ENCODE measurements around the gene KLHL3.

Gene KLHL3

GRCh38 chr5:137584262-137584661 lies 151.6 kb downstream of the KLHL3 start:
- no peak for ATAC-seq
- Mint-ChIP-seq H3K4me3 (no peak overlapping the region), H3K9me3 (no peaks in the 10 kb centered on the region), H3K27me3 (peaks cover 39% of the 10 kb centered on the region), H3K4me1 (peaks cover 6% of the 10 kb centered on the region), H3K27ac (no peak overlapping the region)
- no peak for DNase-seq

- Mint-ChIP-seq H3K9me3 (no peaks in the 10 kb centered on the region), H3K4me3 (no peak overlapping the region), H3K27ac (no peak overlapping the region), H3K4me1 (no peaks in the 10 kb centered on the region), H3K27me3 (peaks cover 31% of the 10 kb centered on the region)
- DNase-seq (no peak), ATAC-seq (no peak)
These were observed 152.8 kb downstream of the KLHL3 start for GRCh38 chr5:137583129-137583528.

GRCh38 chr5:137582218-137582617 lies 153.7 kb downstream of the KLHL3 start:
- H3K27me3 Mint-ChIP-seq, result peaks cover 22% of the 10 kb centered on the region
- H3K9me3 Mint-ChIP-seq, result no peaks in the 10 kb centered on the region
- no peak overlapping the region for H3K4me3 Mint-ChIP-seq
- no peaks in the 10 kb centered on the region for H3K4me1 Mint-ChIP-seq
- ATAC-seq, result no peak
- H3K27ac Mint-ChIP-seq, result no peak overlapping the region
- no peak for DNase-seq

- Mint-ChIP-seq H3K27me3 (peaks cover 18% of the 10 kb centered on the region), H3K4me3 (no peak overlapping the region), H3K27ac (no peak overlapping the region), H3K9me3 (no peaks in the 10 kb centered on the region), H3K4me1 (no peaks in the 10 kb centered on the region)
- no peak for ATAC-seq
- no peak for DNase-seq
These were observed 154.1 kb downstream of the KLHL3 start for GRCh38 chr5:137581776-137582175.

GRCh38 chr5:137580030-137580429 lies 155.9 kb downstream of the KLHL3 start:
- DNase-seq (no peak), ATAC-seq (no peak)
- H3K27me3 Mint-ChIP-seq, result peaks cover 17% of the 10 kb centered on the region

GRCh38 chr5:137575847-137576246 lies 160.0 kb downstream of the KLHL3 start:
- Mint-ChIP-seq H3K4me3 (no peak overlapping the region), H3K27me3 (peaks cover 23% of the 10 kb centered on the region), H3K27ac (no peak overlapping the region), H3K9me3 (no peaks in the 10 kb centered on the region), H3K4me1 (no peaks in the 10 kb centered on the region)
- ATAC-seq (no peak), DNase-seq (no peak)

More at GRCh38 chr5:137580030-137580429, 155.9 kb downstream of the KLHL3 start:
- H3K4me3 Mint-ChIP-seq, result no peak overlapping the region
- H3K9me3 Mint-ChIP-seq, result no peaks in the 10 kb centered on the region
- H3K27ac Mint-ChIP-seq, result no peak overlapping the region
- no peaks in the 10 kb centered on the region for H3K4me1 Mint-ChIP-seq

- DNase-seq, result no peak
These were observed 160.7 kb downstream of the KLHL3 start for GRCh38 chr5:137575211-137575610.

GRCh38 chr5:137573376-137573775 lies 162.5 kb downstream of the KLHL3 start:
- H3K4me1 Mint-ChIP-seq, result no peaks in the 10 kb centered on the region
- H3K9me3 Mint-ChIP-seq, result no peaks in the 10 kb centered on the region
- H3K27me3 Mint-ChIP-seq, result peaks cover 38% of the 10 kb centered on the region
- H3K4me3 Mint-ChIP-seq, result no peak overlapping the region
- H3K27ac Mint-ChIP-seq, result no peak overlapping the region
- no peak for ATAC-seq
- no peak for DNase-seq

More at GRCh38 chr5:137575211-137575610, 160.7 kb downstream of the KLHL3 start:
- Mint-ChIP-seq H3K27ac (no peak overlapping the region), H3K27me3 (peaks cover 23% of the 10 kb centered on the region), H3K9me3 (no peaks in the 10 kb centered on the region), H3K4me3 (no peak overlapping the region), H3K4me1 (no peaks in the 10 kb centered on the region)
- no peak for ATAC-seq

GRCh38 chr5:137572042-137572695 lies 163.7 kb downstream of the KLHL3 start:
- H3K27ac Mint-ChIP-seq, result no peak overlapping the region
- no peak for DNase-seq
- H3K4me3 Mint-ChIP-seq, result no peak overlapping the region
- no peak for ATAC-seq
- peaks cover 38% of the 10 kb centered on the region for H3K27me3 Mint-ChIP-seq
- no peaks in the 10 kb centered on the region for H3K9me3 Mint-ChIP-seq
- H3K4me1 Mint-ChIP-seq, result no peaks in the 10 kb centered on the region

- Mint-ChIP-seq H3K4me3 (no peak overlapping the region), H3K9me3 (no peaks in the 10 kb centered on the region), H3K27ac (no peak overlapping the region), H3K27me3 (peaks cover 56% of the 10 kb centered on the region), H3K4me1 (peaks cover 6% of the 10 kb centered on the region)
- ATAC-seq (no peak), DNase-seq (no peak)
These were observed 165.8 kb downstream of the KLHL3 start for GRCh38 chr5:137570070-137570469.
